HG02852 (cell line): ENCODE measurements around the gene OR2T34.
"Not testable (repeated sequence)": the region's sequence is repeated elsewhere in the genome, so short reads cannot be mapped to it uniquely, and the experiment has no call there.

Experiments
- ATAC-seq: cut with Tn5 transposase; IDR thresholded peaks from one replicate; pipeline ENCODE4 v1.9.1; 2021; ENCODE audit warnings: mild to moderate bottlenecking, moderate library complexity; ENCODE audit not compliant: unreplicated experiment

Gene OR2T34, protein sequence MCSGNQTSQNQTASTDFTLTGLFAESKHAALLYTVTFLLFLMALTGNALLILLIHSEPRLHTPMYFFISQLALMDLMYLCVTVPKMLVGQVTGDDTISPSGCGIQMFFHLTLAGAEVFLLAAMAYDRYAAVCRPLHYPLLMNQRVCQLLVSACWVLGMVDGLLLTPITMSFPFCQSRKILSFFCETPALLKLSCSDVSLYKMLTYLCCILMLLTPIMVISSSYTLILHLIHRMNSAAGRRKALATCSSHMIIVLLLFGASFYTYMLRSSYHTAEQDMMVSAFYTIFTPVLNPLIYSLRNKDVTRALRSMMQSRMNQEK

GRCh38 chr1:248574657-248575056 lies at the start of gene OR2T34:
OR2T34 (minus strand) TSS chr1:248574757; CDS start chr1:248574757, 0 bp downstream.
- not testable (repeated sequence) for ATAC-seq

DNA sequence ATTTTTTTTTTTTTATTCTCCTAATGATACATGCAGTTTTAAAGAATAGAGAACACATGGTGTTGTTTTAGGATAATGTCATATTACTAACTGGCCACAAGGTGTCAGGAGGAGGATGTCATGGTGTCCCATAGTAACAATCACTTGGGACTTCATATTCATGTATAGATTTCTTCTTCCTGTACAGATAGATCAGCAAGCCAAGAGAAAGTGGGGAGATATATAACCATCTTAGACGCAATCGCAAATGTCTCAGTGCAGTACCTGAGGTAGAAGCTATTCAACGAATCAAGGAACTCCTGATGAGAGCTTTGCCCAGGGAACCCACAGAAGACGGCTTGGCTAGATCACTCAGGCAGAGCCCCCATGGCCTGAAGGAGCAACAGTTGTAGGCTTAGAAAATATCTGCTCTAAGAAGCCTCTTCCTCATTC lies 48.0 kb upstream of the OR2T34 start:
- ATAC-seq: peak; percentile 88

GRCh38 chr1:248621770-248622169 lies 47.2 kb upstream of the OR2T34 start:
- ATAC-seq: no peak

GRCh38 chr1:248618878-248619277 lies 44.3 kb upstream of the OR2T34 start:
- ATAC-seq: no peak

GRCh38 chr1:248618119-248618518 lies 43.6 kb upstream of the OR2T34 start:
- no peak for ATAC-seq

GRCh38 chr1:248613742-248614141 lies 39.2 kb upstream of the OR2T34 start:
- ATAC-seq: no peak

- no peak for ATAC-seq
Observed at GRCh38 chr1:248611883-248612414, 37.4 kb upstream of the OR2T34 start.

DNA sequence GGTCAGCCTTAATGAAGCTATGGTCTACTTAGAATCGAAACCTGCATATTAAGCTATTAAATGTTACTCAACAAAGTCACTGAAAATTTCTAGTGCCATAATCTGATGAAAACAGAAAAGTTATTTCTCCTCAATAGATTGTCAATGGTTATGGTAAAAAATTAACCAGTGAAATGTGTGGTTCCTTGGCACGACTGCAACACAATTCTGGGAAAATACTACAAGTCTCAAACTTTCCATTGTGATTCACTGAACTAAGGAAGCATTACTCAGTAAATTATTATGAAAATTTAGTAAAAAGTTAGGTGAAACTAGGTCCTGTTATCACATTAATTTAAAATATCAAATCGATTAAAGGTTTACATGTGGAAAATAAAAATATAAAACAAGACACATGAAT lies 35.7 kb upstream of the OR2T34 start:
- ATAC-seq: no peak

GRCh38 chr1:248599396-248599795 lies 24.8 kb upstream of the OR2T34 start:
- no peak for ATAC-seq

DNA sequence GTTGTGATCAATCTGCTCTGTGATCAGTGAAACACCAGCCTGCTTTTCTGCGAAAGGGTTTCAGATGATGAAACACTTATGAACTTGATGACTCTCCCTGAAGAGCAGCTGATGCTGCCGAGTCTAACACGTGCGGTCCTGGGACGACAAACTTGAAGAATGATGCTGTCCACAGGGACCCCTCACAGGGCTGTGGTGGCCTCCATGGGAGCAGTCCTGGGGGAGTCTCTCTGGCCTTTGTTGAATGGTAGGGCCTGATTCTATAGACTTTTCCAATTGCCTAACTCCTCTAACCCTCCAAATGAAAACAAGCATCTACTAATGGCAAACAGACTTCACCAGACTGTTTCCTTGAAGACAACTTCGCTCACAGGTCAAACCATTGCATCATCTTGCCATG lies 23.0 kb upstream of the OR2T34 start, which contains the start of gene OR2T10:
Gene OR2T10, minus strand, starts transcription at position 112 of the 400 bp plus-strand sequence. CDS start 3,932 bp downstream, outside the sequence.
- ATAC-seq: no peak

GRCh38 chr1:248596615-248597014 lies 22.1 kb upstream of the OR2T34 start:
- ATAC-seq: no peak

- no peak for ATAC-seq
Observed at GRCh38 chr1:248593226-248593625, 18.7 kb upstream of the OR2T34 start.

GRCh38 chr1:248592655-248593054 lies 18.1 kb upstream of the OR2T34 start:
- ATAC-seq: no peak

DNA sequence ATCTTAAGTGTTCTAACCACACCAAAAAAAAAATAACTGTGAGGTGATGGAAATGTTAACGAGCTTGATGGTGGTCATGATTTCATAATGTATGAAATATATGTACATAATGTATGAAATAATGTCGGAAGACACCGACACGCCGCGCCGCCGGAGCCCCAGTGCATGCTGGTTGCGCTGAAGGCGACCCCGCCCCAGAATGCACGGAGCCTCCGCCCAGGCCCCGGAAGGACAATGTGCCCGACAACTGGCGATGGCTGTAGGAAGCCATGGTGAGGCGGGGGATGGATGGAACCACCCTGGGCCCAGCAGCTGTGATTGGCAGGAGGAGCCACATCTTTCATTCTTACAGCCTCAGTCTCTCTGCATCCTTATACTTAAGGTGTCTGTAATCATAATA lies 15.5 kb upstream of the OR2T34 start:
- no peak for ATAC-seq

- ATAC-seq: no peak
Observed at GRCh38 chr1:248589334-248589733, 14.8 kb upstream of the OR2T34 start.

DNA sequence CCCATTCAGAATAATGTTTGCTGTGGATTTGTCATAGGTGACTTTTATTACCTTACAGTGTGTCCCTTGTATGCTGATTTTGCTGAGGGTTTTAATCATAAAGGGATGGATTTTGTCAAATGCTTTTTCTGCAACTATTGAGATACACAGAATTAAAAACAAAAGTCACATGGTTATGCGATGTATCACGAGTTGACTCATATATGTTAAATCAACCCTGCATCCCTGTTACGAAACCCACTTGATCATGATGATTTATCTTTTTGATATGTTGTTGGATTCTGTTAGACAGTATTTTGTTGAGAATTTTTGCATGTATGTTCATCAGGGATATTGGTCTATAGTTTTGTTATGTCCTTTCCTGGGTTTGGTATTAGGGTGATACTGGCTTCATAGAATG lies 10.7 kb upstream of the OR2T34 start:
- ATAC-seq: no peak

DNA sequence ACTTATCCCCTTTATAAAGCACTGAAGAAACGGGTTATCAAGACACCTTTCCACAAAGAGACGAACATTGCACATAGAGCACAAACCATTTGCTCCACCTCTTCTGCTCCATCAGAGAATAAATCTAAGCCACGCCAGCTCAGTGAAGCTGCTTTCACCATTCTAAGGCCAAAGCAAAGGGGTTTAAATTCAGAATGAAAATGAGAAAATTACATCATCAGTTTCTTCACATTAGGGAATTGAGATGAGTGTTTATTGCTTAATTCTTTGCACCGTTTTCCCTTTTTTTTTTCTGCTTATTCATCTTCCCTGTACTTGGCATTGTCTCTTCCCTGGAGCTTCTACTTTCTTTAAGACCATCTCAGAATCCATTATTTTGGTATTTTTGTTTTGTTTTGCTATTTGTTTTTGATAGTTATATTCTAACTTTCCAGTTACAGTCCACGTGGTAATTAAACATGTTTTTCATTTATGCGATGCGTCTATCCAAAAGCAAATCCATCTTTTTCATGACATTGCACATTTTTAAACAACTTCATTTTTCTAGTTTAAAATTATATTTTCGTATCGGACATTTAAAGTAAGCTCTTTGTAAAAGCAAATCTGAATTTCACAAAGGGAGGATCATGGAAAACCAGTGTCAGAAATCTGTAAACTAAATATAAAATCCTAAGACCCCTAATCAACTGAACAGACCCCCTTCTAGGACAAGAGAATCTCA lies 1.9 kb upstream of the OR2T34 start:
- ATAC-seq: no peak

DNA sequence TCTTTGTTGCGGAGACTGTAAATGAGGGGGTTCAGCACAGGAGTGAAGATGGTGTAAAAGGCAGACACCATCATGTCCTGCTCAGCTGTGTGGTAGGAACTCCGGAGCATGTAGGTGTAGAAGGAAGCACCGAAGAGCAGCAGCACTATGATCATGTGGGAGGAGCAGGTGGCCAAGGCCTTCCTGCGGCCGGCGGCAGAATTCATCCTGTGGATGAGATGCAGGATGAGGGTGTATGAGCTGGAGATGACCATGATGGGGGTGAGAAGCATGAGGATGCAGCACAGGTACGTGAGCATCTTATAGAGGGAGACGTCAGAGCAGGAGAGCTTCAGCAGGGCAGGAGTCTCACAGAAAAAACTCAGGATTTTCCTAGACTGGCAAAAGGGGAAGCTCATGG lies 701 bp downstream of the OR2T34 start:
- not testable (repeated sequence) for ATAC-seq

DNA sequence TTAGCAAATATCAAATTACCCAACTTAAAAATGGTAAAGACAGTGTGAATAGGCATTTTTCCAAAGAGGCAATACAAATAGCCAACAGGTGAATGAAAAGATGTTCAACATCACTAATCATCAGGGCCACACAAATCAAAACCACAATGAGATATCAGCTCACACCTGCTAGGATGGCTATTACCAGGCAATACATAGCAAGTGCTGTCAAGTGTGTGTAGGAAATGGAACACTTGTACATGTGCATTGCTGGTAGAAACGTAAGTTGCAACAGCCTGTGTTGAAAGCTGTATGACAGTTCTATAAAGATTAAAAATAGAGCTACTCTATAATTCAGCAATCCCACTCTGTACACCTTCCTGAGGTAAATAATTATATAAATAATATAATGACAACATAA lies 2.5 kb downstream of the OR2T34 start:
- ATAC-seq: peak; percentile 96

DNA sequence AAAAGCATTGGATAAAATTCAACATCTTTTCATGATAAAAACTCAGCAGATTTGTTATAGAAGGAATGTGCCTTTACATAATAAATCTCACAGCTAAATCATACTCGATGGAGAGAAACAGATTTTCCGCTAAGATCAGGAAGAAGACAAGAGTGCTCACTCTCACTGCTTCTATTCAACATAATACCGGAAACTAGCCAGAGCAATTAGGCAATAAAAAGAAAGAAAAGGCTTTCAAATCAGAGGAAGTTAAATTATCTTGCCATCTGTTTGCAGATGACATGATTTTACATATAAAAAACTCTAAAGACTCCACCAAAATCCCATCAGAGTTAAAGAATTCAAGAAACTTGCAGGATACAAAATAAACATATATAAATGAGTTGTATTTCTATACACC lies 3.7 kb downstream of the OR2T34 start:
- ATAC-seq: not testable (repeated sequence)

GRCh38 chr1:248569049-248569448 lies 5.5 kb downstream of the OR2T34 start:
- ATAC-seq: not testable (repeated sequence)
